HepG2 (cell line): ENCODE data around the gene SPAG6. TPM values are rescaled to one million over a fixed set of nuclear protein-coding genes. Genes with fewer than 3 reads are reported as not detected.
"Not testable (repeated sequence)": the region's sequence is repeated elsewhere in the genome, so short reads cannot be mapped to it uniquely, and the experiment has no call there.

Experiments used
- ATAC-seq: fragments of 200-7000 bp; cut with Tn5 transposase; 3 replicates; pipeline ENCODE4 v1.9.1; 2020; ENCODE audit warnings: mild to moderate bottlenecking, moderate library complexity
- BruUV-seq: library from RNA; stranded (reverse); fragments of 400-500 nt; replicated peaks from 2 replicates; lab custom pipeline; 2021; lab: Mats Ljungman, UMichigan
- CTCF ChIA-PET: fragments of 300-600 bp; formaldehyde crosslinking; extraction: SDS; loops from one replicate; lab custom pipeline; 2021; ENCODE audit warnings: low total read pairs, inconsistent platforms, low intra/inter-chr PET ratio; lab: Yijun Ruan, JAX
- POLR2A ChIA-PET: fragments of 350-600 bp; sonication (Branson Sonifier 250); formaldehyde crosslinking; loops from one replicate; lab custom pipeline; 2020; ENCODE audit warnings: antibody characterized with exemption, inconsistent platforms; lab: Yijun Ruan, JAX
- DNase-seq: peaks from one replicate; pipeline ENCODE4 v3.0.0-alpha.2; 2015; ENCODE audit warnings: low spot score
- FAIRE-seq: peaks from 3 replicates; lab custom pipeline; 2011; peaks lifted over from hg19 to GRCh38; lab: Jason Lieb, UNC
- H2AFZ ChIP-seq: one replicate; pipeline ENCODE4 v1.6.1; 2011; ENCODE audit warnings: low read length, inconsistent platforms
- H3K27ac ChIP-seq: fragments of 300-600 bp; 3 replicates; pipeline ENCODE4 v1.8.0; 2011; ENCODE audit warnings: mixed run types, mild to moderate bottlenecking, mixed read lengths, low read length, inconsistent platforms; ENCODE audit not compliant: insufficient read depth; ENCODE audit errors: extremely low read length
- H3K27me3 ChIP-seq, 2 experiments: fragments of 200-600 bp in 1 of 2; 2 replicates in 1 of 2; 3 replicates in 1 of 2; pipeline versions ENCODE4 v1.6.0 to v1.8.0; 2011; ENCODE audit warnings: low read length in 2 of 2, mild to moderate bottlenecking in 2 of 2, moderate library complexity in 2 of 2, inconsistent platforms in 1 of 2; ENCODE audit not compliant: insufficient read depth in 2 of 2, control insufficient read depth in 1 of 2
- H3K36me3 ChIP-seq, 2 experiments: fragments of 200-600 bp in 1 of 2; replicated peaks in 1 of 2; 2 replicates in 1 of 2; 3 replicates in 1 of 2; pipeline versions ENCODE4 v1.5.1 to v1.8.0; 2011; ENCODE audit warnings: low read length in 2 of 2, inconsistent platforms in 1 of 2; ENCODE audit not compliant: insufficient read depth in 2 of 2, control insufficient read depth in 1 of 2
- H3K4me1 ChIP-seq: 2 replicates; pipeline ENCODE4 v1.5.1; 2012; ENCODE audit warnings: low read length, inconsistent platforms; ENCODE audit not compliant: insufficient read depth
- H3K4me2 ChIP-seq: 2 replicates; pipeline ENCODE4 v1.6.0; 2011; ENCODE audit warnings: low read depth, low read length, inconsistent platforms
- H3K4me3 ChIP-seq, 3 experiments: fragments of 200-600 bp in 1 of 3; sonication (generic), shearing (Covaris generic) in 1 of 3; replicated peaks in 1 of 3; 2 replicates each; pipeline ENCODE4 v1.5.1; 2011 to 2016; ENCODE audit warnings: low read length in 3 of 3, inconsistent platforms in 2 of 3, low read depth in 2 of 3, mild to moderate bottlenecking in 2 of 3, control low read depth in 1 of 3, mixed read lengths in 1 of 3; ENCODE audit not compliant: insufficient read depth in 1 of 3
- H3K79me2 ChIP-seq: one replicate; pipeline ENCODE4 v1.6.1; 2011; ENCODE audit warnings: low read length, inconsistent platforms; ENCODE audit not compliant: insufficient read depth
- H3K9ac ChIP-seq: 2 replicates; pipeline ENCODE4 v1.6.0; 2011; ENCODE audit warnings: mild to moderate bottlenecking, low read depth, low read length, inconsistent platforms; ENCODE audit not compliant: insufficient read depth
- H3K9me3 ChIP-seq: 2 replicates; pipeline ENCODE4 v1.5.1; 2012; ENCODE audit warnings: mild to moderate bottlenecking, low read length
- H4K20me1 ChIP-seq: 2 replicates; pipeline ENCODE4 v1.6.0; 2011; ENCODE audit warnings: inconsistent platforms, mild to moderate bottlenecking, low read length, moderate library complexity; ENCODE audit not compliant: insufficient read depth
- CHD4 ChIP-seq: fragments of 200-600 bp; sonication (generic); IDR thresholded peaks from 2 replicates; pipeline ENCODE4 v1.7.0; 2017; ENCODE audit warnings: mild to moderate bottlenecking, low read length, borderline replicate concordance
- FOXO4 ChIP-seq: sonication (generic); formaldehyde crosslinking; conservative IDR thresholded peaks from 2 replicates; pipeline ENCODE4 v1.8.1; 2023; ENCODE audit warnings: missing genetic modification reagents
- HMGXB4 ChIP-seq, 2 experiments: sonication (generic) in 1 of 2; formaldehyde crosslinking in 1 of 2; IDR thresholded peaks; 2 replicates each; pipeline versions ENCODE4 v1.4.0 to v1.6.1; 2018 to 2020; ENCODE audit warnings: missing genetic modification reagents in 2 of 2, borderline replicate concordance in 1 of 2, low read depth in 1 of 2, mild to moderate bottlenecking in 1 of 2, missing biosample characterization in 1 of 2
- HNRNPL ChIP-seq: fragments of 200-400 bp; formaldehyde crosslinking; IDR thresholded peaks from 2 replicates; pipeline ENCODE4 v1.6.1; 2017; ENCODE audit warnings: mild to moderate bottlenecking, low read depth, low read length
- NR2C2 ChIP-seq: sonication (generic); formaldehyde crosslinking; IDR thresholded peaks from 2 replicates; pipeline ENCODE4 v1.4.0; 2020; ENCODE audit warnings: missing genetic modification reagents, mild to moderate bottlenecking, moderate library complexity, borderline replicate concordance
- ZNF232 ChIP-seq: sonication (generic); formaldehyde crosslinking; IDR thresholded peaks from 2 replicates; pipeline ENCODE4 v1.4.0; 2020; ENCODE audit warnings: missing genetic modification reagents, borderline replicate concordance
- WGBS: methylation state at CpG from one replicate; pipeline ENCODE4 v1.1.6; 2017; ENCODE audit warnings: low lambda C conversion rate; 5-methylcytosine and 5-hydroxymethylcytosine counted together
- in situ Hi-C: cut with HindIII; loops from 2 replicates; pipeline ENCODE4 v1.10.0; 2017; ENCODE audit warnings: low pct_unique_long_range_greater_than_20kb; ENCODE audit not compliant: extremely low pct_ligation_motif_present
- intact Hi-C: fragments of 100-400 bp; cut with micrococcal nuclease; formaldehyde crosslinking; loops from one replicate; pipeline ENCODE4 v1.10.0; 2022; ENCODE audit not compliant: unreplicated experiment
- polyA plus RNA-seq, 8 experiments: library from polyadenylated mRNA; depleted of rRNA in 3 of 8; stranded (reverse) in 7 of 8; unstranded in 1 of 8; fragments of >200 nt; fragmentation: Illumina TruSeq in 4 of 8; extraction: Trizol in 4 of 8; gene quantifications; 2 replicates each; pipeline versions ENCODE4 v1.2.1 to v1.2.3, GENCODE V29; 2011 to 2016; ENCODE audit warnings: low read depth in 4 of 8, missing spikeins in 1 of 8, mixed read lengths in 1 of 8; ENCODE audit not compliant: insufficient read depth in 1 of 8
- total RNA-seq, 5 experiments: library from RNA; depleted of rRNA; stranded (reverse); fragments of >200 nt; fragmentation: Illumina TruSeq; extraction: Trizol; gene quantifications; 2 replicates each; pipeline ENCODE4 v1.2.3, GENCODE V29; 2016; ENCODE audit warnings: low read depth in 1 of 5

Gene SPAG6
- total and polyA plus RNA-seq, 2 of the 13 experiments (the other 11 are each of a cell fraction or from before 2014, with no cell fraction given), result not detected

- no peak for TF ChIP-seq HMGXB4 (CRISPR knock-in tag; IDR thresholded peaks at IDR 0.05; ENCODE audit: borderline replicate concordance in 1 of 2, low read depth in 1 of 2)
- TF ChIP-seq NR2C2 (CRISPR knock-in tag), result no peak
- no peak for TF ChIP-seq HNRNPL
- TF ChIP-seq FOXO4, result no peak
- no peak for TF ChIP-seq ZNF232 (CRISPR knock-in tag)
- TF ChIP-seq CHD4, result no peak
These were observed 35.9 kb upstream of the SPAG6 start (continued) for GRCh38 chr10:22309180-22310000.

GRCh38 chr10:22310012-22310411 is 35.3 kb upstream of the SPAG6 start:
- H3K9ac ChIP-seq, H3K9me3 ChIP-seq, BruUV-seq, POLR2A ChIA-PET, H2AFZ ChIP-seq, H3K4me1 ChIP-seq, H3K79me2 ChIP-seq, H3K4me3 ChIP-seq, FAIRE-seq, H3K4me2 ChIP-seq, H3K27ac ChIP-seq, CTCF ChIA-PET, intact Hi-C loops, H4K20me1 ChIP-seq, ATAC-seq, H3K27me3 ChIP-seq, DNase-seq, H3K36me3 ChIP-seq: not testable (repeated sequence)
- 55% methylated on average over 10 of the region's 10 CpGs for WGBS
- in situ Hi-C loops, result loop anchor here (10.0 to 25.0 kb wide), 3 partner anchors 305 to 798 kb away; partner anchors contain the start of genes DNAJC1 and PIP4K2A
